ENCODE measurements around the gene INA. TPM values are rescaled to one million over a fixed set of nuclear protein-coding genes. Genes with fewer than 3 reads are reported as not detected.

INA gene
- polyA plus RNA-seq, 2 donors: 0.28 to 0.53 TPM

GRCh38 chr10:103282961-103283360 lies 6.0 kb downstream of the INA start:
- Histone ChIP-seq H3K27me3 (ENCODE audit: control insufficient read depth in 1 of 2, insufficient read depth in 2 of 2, low read length in 2 of 2) (peaks cover 0 to 6% of the 10 kb centered on the region in 2 donors), H3K4me1 (ENCODE audit: control insufficient read depth in 2 of 2, insufficient read depth in 2 of 2, low read length in 1 of 2) (peaks cover 0 to 2% of the 10 kb centered on the region in 2 donors), H3K4me3 (ENCODE audit: low read depth in 1 of 2, low read length in 2 of 2) (no peak overlapping the region), H3K27ac (ENCODE audit: low read depth in 2 of 2, low read length in 1 of 2) (no peak overlapping the region), H3K36me3 (ENCODE audit: control insufficient read depth in 2 of 2, insufficient read depth in 2 of 2, low read length in 1 of 2) (no peaks in the 10 kb centered on the region), H3K9me3 (ENCODE audit: control insufficient read depth in 2 of 2, insufficient read depth in 1 of 2, low read depth in 1 of 2, low read length in 1 of 2) (peaks cover 0 to 10% of the 10 kb centered on the region in 2 donors)
- 50 to 55% methylated on average over 1 of the region's 1 CpG for WGBS, 2 donors

GRCh38 chr10:103284170-103284569 lies 7.2 kb downstream of the INA start:
- no peaks in the 10 kb centered on the region for H3K36me3 ChIP-seq (ENCODE audit: control insufficient read depth in 2 of 2, insufficient read depth in 2 of 2, low read length in 1 of 2)
- whole genome bisulfite sequencing, 2 donors: 73 to 79% methylated on average over 11 of the region's 11 CpGs
- H3K4me3 ChIP-seq (ENCODE audit: low read depth in 1 of 2, low read length in 2 of 2): no peak overlapping the region
- H3K9me3 ChIP-seq (ENCODE audit: control insufficient read depth in 2 of 2, insufficient read depth in 1 of 2, low read depth in 1 of 2, low read length in 1 of 2): peaks cover 0 to 3% of the 10 kb centered on the region in 2 donors
- no peaks in the 10 kb centered on the region for H3K27me3 ChIP-seq (ENCODE audit: control insufficient read depth in 1 of 2, insufficient read depth in 2 of 2, low read length in 2 of 2)
- H3K27ac ChIP-seq (ENCODE audit: low read depth in 2 of 2, low read length in 1 of 2): no peak overlapping the region
- no peaks in the 10 kb centered on the region for H3K4me1 ChIP-seq (ENCODE audit: control insufficient read depth in 2 of 2, insufficient read depth in 2 of 2, low read length in 1 of 2)

GRCh38 chr10:103287992-103288391 lies 11.1 kb downstream of the INA start:
- H3K36me3 ChIP-seq (ENCODE audit: control insufficient read depth in 2 of 2, insufficient read depth in 2 of 2, low read length in 1 of 2): no peaks in the 10 kb centered on the region
- H3K4me3 ChIP-seq (ENCODE audit: low read depth in 1 of 2, low read length in 2 of 2): no peak overlapping the region
- 71 to 84% methylated on average over 5 of the region's 5 CpGs for WGBS, 2 donors
- H3K27me3 ChIP-seq (ENCODE audit: control insufficient read depth in 1 of 2, insufficient read depth in 2 of 2, low read length in 2 of 2): no peaks in the 10 kb centered on the region
- no peaks in the 10 kb centered on the region for H3K4me1 ChIP-seq (ENCODE audit: control insufficient read depth in 2 of 2, insufficient read depth in 2 of 2, low read length in 1 of 2)
- H3K9me3 ChIP-seq (ENCODE audit: control insufficient read depth in 2 of 2, insufficient read depth in 1 of 2, low read depth in 1 of 2, low read length in 1 of 2): no peaks in the 10 kb centered on the region
- no peak overlapping the region for H3K27ac ChIP-seq (ENCODE audit: low read depth in 2 of 2, low read length in 1 of 2)

- H3K36me3 ChIP-seq (ENCODE audit: control insufficient read depth in 2 of 2, insufficient read depth in 2 of 2, low read length in 1 of 2): no peaks in the 10 kb centered on the region
- no peak overlapping the region for H3K27ac ChIP-seq (ENCODE audit: low read depth in 2 of 2, low read length in 1 of 2)
- H3K27me3 ChIP-seq (ENCODE audit: control insufficient read depth in 1 of 2, insufficient read depth in 2 of 2, low read length in 2 of 2): no peaks in the 10 kb centered on the region
- H3K4me3 ChIP-seq (ENCODE audit: low read depth in 1 of 2, low read length in 2 of 2): no peak overlapping the region
- WGBS, 2 donors: 82 to 84% methylated on average over 4 of the region's 4 CpGs
- no peaks in the 10 kb centered on the region for H3K4me1 ChIP-seq (ENCODE audit: control insufficient read depth in 2 of 2, insufficient read depth in 2 of 2, low read length in 1 of 2)
- H3K9me3 ChIP-seq (ENCODE audit: control insufficient read depth in 2 of 2, insufficient read depth in 1 of 2, low read depth in 1 of 2, low read length in 1 of 2): no peaks in the 10 kb centered on the region
These were observed 14.7 kb downstream of the INA start for GRCh38 chr10:103291588-103291987.

- no peaks in the 10 kb centered on the region for H3K36me3 ChIP-seq (ENCODE audit: control insufficient read depth in 2 of 2, insufficient read depth in 2 of 2, low read length in 1 of 2)
- H3K9me3 ChIP-seq (ENCODE audit: control insufficient read depth in 2 of 2, insufficient read depth in 1 of 2, low read depth in 1 of 2, low read length in 1 of 2): no peaks in the 10 kb centered on the region
- no peaks in the 10 kb centered on the region for H3K4me1 ChIP-seq (ENCODE audit: control insufficient read depth in 2 of 2, insufficient read depth in 2 of 2, low read length in 1 of 2)
- no peaks in the 10 kb centered on the region for H3K27me3 ChIP-seq (ENCODE audit: control insufficient read depth in 1 of 2, insufficient read depth in 2 of 2, low read length in 2 of 2)
- no peak overlapping the region for H3K27ac ChIP-seq (ENCODE audit: low read depth in 2 of 2, low read length in 1 of 2)
- no peak overlapping the region for H3K4me3 ChIP-seq (ENCODE audit: low read depth in 1 of 2, low read length in 2 of 2)
- WGBS, 2 donors: 75 to 80% methylated on average over 2 of the region's 2 CpGs
These were observed 18.6 kb downstream of the INA start for GRCh38 chr10:103295374-103296015.

GRCh38 chr10:103307594-103307993 lies 30.7 kb downstream of the INA start:
- Histone ChIP-seq H3K4me1 (ENCODE audit: control insufficient read depth in 2 of 2, insufficient read depth in 2 of 2, low read length in 1 of 2) (no peaks in the 10 kb centered on the region), H3K4me3 (ENCODE audit: low read depth in 1 of 2, low read length in 2 of 2) (no peak overlapping the region), H3K9me3 (ENCODE audit: control insufficient read depth in 2 of 2, insufficient read depth in 1 of 2, low read depth in 1 of 2, low read length in 1 of 2) (no peaks in the 10 kb centered on the region), H3K36me3 (ENCODE audit: control insufficient read depth in 2 of 2, insufficient read depth in 2 of 2, low read length in 1 of 2) (peaks cover 0 to 2% of the 10 kb centered on the region in 2 donors), H3K27ac (ENCODE audit: low read depth in 2 of 2, low read length in 1 of 2) (no peak overlapping the region), H3K27me3 (ENCODE audit: control insufficient read depth in 1 of 2, insufficient read depth in 2 of 2, low read length in 2 of 2) (no peaks in the 10 kb centered on the region)
- WGBS, 2 donors: 91% methylated on average over 5 of the region's 5 CpGs

- Histone ChIP-seq H3K27ac (ENCODE audit: low read depth in 2 of 2, low read length in 1 of 2) (no peak overlapping the region), H3K36me3 (ENCODE audit: control insufficient read depth in 2 of 2, insufficient read depth in 2 of 2, low read length in 1 of 2) (peaks cover 0 to 5% of the 10 kb centered on the region in 2 donors), H3K9me3 (ENCODE audit: control insufficient read depth in 2 of 2, insufficient read depth in 1 of 2, low read depth in 1 of 2, low read length in 1 of 2) (no peaks in the 10 kb centered on the region), H3K27me3 (ENCODE audit: control insufficient read depth in 1 of 2, insufficient read depth in 2 of 2, low read length in 2 of 2) (no peaks in the 10 kb centered on the region), H3K4me1 (ENCODE audit: control insufficient read depth in 2 of 2, insufficient read depth in 2 of 2, low read length in 1 of 2) (no peaks in the 10 kb centered on the region), H3K4me3 (ENCODE audit: low read depth in 1 of 2, low read length in 2 of 2) (no peak overlapping the region)
- WGBS, 2 donors: 75 to 95% methylated on average over 1 of the region's 1 CpG
These were observed 33.3 kb downstream of the INA start for GRCh38 chr10:103310197-103310596.

- H3K4me3 ChIP-seq (ENCODE audit: low read depth in 1 of 2, low read length in 2 of 2): no peak overlapping the region
- no peaks in the 10 kb centered on the region for H3K27me3 ChIP-seq (ENCODE audit: control insufficient read depth in 1 of 2, insufficient read depth in 2 of 2, low read length in 2 of 2)
- H3K4me1 ChIP-seq (ENCODE audit: control insufficient read depth in 2 of 2, insufficient read depth in 2 of 2, low read length in 1 of 2): no peaks in the 10 kb centered on the region
- H3K9me3 ChIP-seq (ENCODE audit: control insufficient read depth in 2 of 2, insufficient read depth in 1 of 2, low read depth in 1 of 2, low read length in 1 of 2): no peaks in the 10 kb centered on the region
- H3K36me3 ChIP-seq (ENCODE audit: control insufficient read depth in 2 of 2, insufficient read depth in 2 of 2, low read length in 1 of 2): peaks cover 0 to 3% of the 10 kb centered on the region in 2 donors
- H3K27ac ChIP-seq (ENCODE audit: low read depth in 2 of 2, low read length in 1 of 2): no peak overlapping the region
These were observed 39.1 kb downstream of the INA start for GRCh38 chr10:103316087-103316486.

GRCh38 chr10:103327906-103328305 lies 51.0 kb downstream of the INA start:
- Histone ChIP-seq H3K36me3 (ENCODE audit: control insufficient read depth in 2 of 2, insufficient read depth in 2 of 2, low read length in 1 of 2) (no peaks in the 10 kb centered on the region), H3K4me1 (ENCODE audit: control insufficient read depth in 2 of 2, insufficient read depth in 2 of 2, low read length in 1 of 2) (no peaks in the 10 kb centered on the region)

GRCh38 chr10:103333934-103334520 lies 57.1 kb downstream of the INA start:
- no peaks in the 10 kb centered on the region for H3K9me3 ChIP-seq (ENCODE audit: control insufficient read depth in 2 of 2, insufficient read depth in 1 of 2, low read depth in 1 of 2, low read length in 1 of 2)
- no peak overlapping the region for H3K27ac ChIP-seq (ENCODE audit: low read depth in 2 of 2, low read length in 1 of 2)
- H3K27me3 ChIP-seq (ENCODE audit: control insufficient read depth in 1 of 2, insufficient read depth in 2 of 2, low read length in 2 of 2): no peaks in the 10 kb centered on the region
- 85 to 92% methylated on average over 2 of the region's 2 CpGs for WGBS, 2 donors
- no peak overlapping the region for H3K4me3 ChIP-seq (ENCODE audit: low read depth in 1 of 2, low read length in 2 of 2)
- no peaks in the 10 kb centered on the region for H3K4me1 ChIP-seq (ENCODE audit: control insufficient read depth in 2 of 2, insufficient read depth in 2 of 2, low read length in 1 of 2)
- peaks cover 0 to 3% of the 10 kb centered on the region in 2 donors for H3K36me3 ChIP-seq (ENCODE audit: control insufficient read depth in 2 of 2, insufficient read depth in 2 of 2, low read length in 1 of 2)

More at GRCh38 chr10:103327906-103328305, 51.0 kb downstream of the INA start:
- H3K27me3 ChIP-seq (ENCODE audit: control insufficient read depth in 1 of 2, insufficient read depth in 2 of 2, low read length in 2 of 2): no peaks in the 10 kb centered on the region
- no peak overlapping the region for H3K27ac ChIP-seq (ENCODE audit: low read depth in 2 of 2, low read length in 1 of 2)
- H3K4me3 ChIP-seq (ENCODE audit: low read depth in 1 of 2, low read length in 2 of 2): no peak overlapping the region
- no peaks in the 10 kb centered on the region for H3K9me3 ChIP-seq (ENCODE audit: control insufficient read depth in 2 of 2, insufficient read depth in 1 of 2, low read depth in 1 of 2, low read length in 1 of 2)
- 85 to 91% methylated on average over 7 of the region's 7 CpGs for WGBS, 2 donors

Data from esophagus (tissue), 2 donors.